Measurements from ENCODE around the gene DPRX.

DNA sequence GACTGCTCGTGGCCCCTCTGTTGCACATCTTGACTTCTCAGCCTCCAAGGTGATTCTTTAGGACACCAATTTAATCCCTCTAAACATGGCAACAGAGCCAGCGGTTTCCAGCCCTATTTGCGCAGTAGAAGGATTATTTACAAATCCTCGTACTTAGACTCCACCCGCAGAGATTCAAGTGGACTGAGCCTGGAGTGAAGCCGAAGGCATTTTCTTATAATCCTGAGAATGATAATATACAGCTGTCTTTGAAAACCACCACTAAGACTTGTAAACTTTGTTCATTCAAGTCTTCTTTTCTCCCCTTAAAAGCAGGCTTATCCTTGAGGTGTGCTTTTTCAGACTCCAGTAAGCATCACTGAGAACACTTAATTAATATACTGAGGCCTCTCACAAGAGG, 4.8 kb upstream of the DPRX start:
- TF ChIP-seq, protein P1, sequence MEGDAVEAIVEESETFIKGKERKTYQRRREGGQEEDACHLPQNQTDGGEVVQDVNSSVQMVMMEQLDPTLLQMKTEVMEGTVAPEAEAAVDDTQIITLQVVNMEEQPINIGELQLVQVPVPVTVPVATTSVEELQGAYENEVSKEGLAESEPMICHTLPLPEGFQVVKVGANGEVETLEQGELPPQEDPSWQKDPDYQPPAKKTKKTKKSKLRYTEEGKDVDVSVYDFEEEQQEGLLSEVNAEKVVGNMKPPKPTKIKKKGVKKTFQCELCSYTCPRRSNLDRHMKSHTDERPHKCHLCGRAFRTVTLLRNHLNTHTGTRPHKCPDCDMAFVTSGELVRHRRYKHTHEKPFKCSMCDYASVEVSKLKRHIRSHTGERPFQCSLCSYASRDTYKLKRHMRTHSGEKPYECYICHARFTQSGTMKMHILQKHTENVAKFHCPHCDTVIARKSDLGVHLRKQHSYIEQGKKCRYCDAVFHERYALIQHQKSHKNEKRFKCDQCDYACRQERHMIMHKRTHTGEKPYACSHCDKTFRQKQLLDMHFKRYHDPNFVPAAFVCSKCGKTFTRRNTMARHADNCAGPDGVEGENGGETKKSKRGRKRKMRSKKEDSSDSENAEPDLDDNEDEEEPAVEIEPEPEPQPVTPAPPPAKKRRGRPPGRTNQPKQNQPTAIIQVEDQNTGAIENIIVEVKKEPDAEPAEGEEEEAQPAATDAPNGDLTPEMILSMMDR (IDR thresholded peaks at IDR 0.05), result no peak
- no peak for TF ChIP-seq POLR2A (IDR thresholded peaks at IDR 0.05)

Data from thyroid gland (tissue), 4 donors.